GM12874 (cell line): Measurements from ENCODE around the gene HEATR5B.

Experiments used
- TF ChIP-seq, protein P1 (sequence below): IDR thresholded peaks from 2 replicates; pipeline ENCODE4 v1.5.1; 2011; ENCODE audit warnings: low read depth, mild to moderate bottlenecking, control low read depth, low read length, moderate library complexity; ENCODE audit not compliant: insufficient read depth

Gene HEATR5B

GRCh38 chr2:37091873-37092272 is 7.7 kb upstream of the HEATR5B start:
- TF ChIP-seq, protein P1, sequence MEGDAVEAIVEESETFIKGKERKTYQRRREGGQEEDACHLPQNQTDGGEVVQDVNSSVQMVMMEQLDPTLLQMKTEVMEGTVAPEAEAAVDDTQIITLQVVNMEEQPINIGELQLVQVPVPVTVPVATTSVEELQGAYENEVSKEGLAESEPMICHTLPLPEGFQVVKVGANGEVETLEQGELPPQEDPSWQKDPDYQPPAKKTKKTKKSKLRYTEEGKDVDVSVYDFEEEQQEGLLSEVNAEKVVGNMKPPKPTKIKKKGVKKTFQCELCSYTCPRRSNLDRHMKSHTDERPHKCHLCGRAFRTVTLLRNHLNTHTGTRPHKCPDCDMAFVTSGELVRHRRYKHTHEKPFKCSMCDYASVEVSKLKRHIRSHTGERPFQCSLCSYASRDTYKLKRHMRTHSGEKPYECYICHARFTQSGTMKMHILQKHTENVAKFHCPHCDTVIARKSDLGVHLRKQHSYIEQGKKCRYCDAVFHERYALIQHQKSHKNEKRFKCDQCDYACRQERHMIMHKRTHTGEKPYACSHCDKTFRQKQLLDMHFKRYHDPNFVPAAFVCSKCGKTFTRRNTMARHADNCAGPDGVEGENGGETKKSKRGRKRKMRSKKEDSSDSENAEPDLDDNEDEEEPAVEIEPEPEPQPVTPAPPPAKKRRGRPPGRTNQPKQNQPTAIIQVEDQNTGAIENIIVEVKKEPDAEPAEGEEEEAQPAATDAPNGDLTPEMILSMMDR: no peak

DNA sequence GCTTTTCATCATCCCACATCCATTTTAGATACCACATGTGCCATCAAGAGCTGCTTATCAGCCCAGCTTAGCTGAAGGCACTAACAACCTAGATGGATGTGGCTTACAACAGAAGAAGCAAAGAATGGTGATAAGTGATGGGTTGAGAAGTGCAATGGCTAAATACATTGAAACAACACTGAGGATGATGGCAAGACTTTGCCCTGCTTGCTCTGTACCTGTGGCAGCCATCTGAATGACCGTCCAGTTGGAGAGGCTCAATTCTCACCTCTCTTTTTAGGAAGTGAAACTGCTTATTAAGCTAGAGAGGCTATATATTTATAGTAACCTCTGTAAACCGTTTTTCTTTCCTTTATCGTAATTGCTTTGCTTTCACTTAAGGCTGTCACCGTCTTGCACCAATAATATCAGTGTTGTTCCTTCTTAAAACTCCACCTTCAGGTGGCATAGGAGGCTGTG is 5.9 kb upstream of the HEATR5B start:
- TF ChIP-seq, protein P1: no peak

- TF ChIP-seq, protein P1: no peak
Measured at GRCh38 chr2:37085731-37086147, 1.6 kb upstream of the HEATR5B start.

GRCh38 chr2:37084797-37085196 is 625 bp upstream of the HEATR5B start:
- TF ChIP-seq, protein P1: no peak

- TF ChIP-seq, protein P1: no peak
Measured at GRCh38 chr2:37080689-37081088, 3.5 kb downstream of the HEATR5B start.

- TF ChIP-seq, protein P1: no peak
Measured at GRCh38 chr2:37080266-37080665, 3.9 kb downstream of the HEATR5B start.

- TF ChIP-seq, protein P1: no peak
Measured at GRCh38 chr2:37070931-37071330, 13.2 kb downstream of the HEATR5B start.
